OCI-LY7 (cell line): ENCODE results near the gene CDK10.

Experiments used
- CTCF ChIP-seq: fragments of 200-600 bp; sonication (generic); conservative IDR thresholded peaks from 2 replicates; pipeline ENCODE4 v1.5.1; 2014; ENCODE audit warnings: mild to moderate bottlenecking, antibody characterized with exemption, low read length, moderate library complexity, mixed read lengths
- EZH2phosphoT487 ChIP-seq: fragments of 200-600 bp; sonication (generic); IDR thresholded peaks from 2 replicates; pipeline ENCODE4 v1.6.1; 2018; ENCODE audit warnings: low read depth, borderline replicate concordance, mild to moderate bottlenecking, mixed run types, antibody characterized with exemption, low read length, moderate library complexity, mixed read lengths

- TF ChIP-seq CTCF (no peak), EZH2phosphoT487 (no peak)
Observed at GRCh38 chr16:89721546-89722391, 35.3 kb downstream of the CDK10 start.
